Measurements from ENCODE around the gene GABRB1. TPM values are rescaled to one million over a fixed set of nuclear protein-coding genes. Genes with fewer than 3 reads are reported as not detected.

GABRB1 gene
- total and polyA plus RNA-seq, 2 of the 8 experiments (the other 6 are each of a cell fraction or from before 2014, with no cell fraction given) = 0.22 to 0.38 TPM

DNA sequence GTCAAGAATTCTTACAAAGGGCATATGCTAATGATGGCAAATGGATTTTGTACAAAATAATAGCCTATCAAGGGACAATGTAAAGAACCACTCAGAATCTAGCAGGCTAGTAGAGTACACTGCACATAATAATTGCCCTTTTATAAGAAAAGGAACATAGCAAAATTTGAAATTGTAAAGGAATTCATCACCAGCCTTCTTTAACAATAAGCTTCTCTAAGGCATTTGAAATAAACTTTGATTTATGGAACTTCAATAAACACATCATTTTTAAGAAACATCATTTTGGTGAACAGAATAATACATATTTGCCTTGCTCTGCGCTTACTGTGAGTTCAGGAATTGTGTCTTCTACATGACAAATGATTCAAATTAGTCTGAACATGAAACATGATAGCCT is 444.0 kb downstream of the GABRB1 start:
- H3K9ac ChIP-seq (replicated peaks in 1 of 4; ENCODE audit: extremely low read depth in 1 of 4, low read depth in 3 of 4, low read length in 3 of 4) = no peak overlapping the region
- no peak overlapping the region for H3K4ac ChIP-seq (replicated peaks; ENCODE audit: insufficient read length, low read depth, low read length)
- H2BK12ac ChIP-seq (ENCODE audit: low read depth, low read length) = no peak overlapping the region
- no peak overlapping the region for H2BK120ac ChIP-seq (replicated peaks; ENCODE audit: low read depth, low read length)
- H3K79me2 ChIP-seq (ENCODE audit: control insufficient read depth in 1 of 2, insufficient read depth in 2 of 2, low read length in 2 of 2) = no peaks in the 10 kb centered on the region
- no peak overlapping the region for H2AFZ ChIP-seq (ENCODE audit: low read length)
- no peak overlapping the region for H3K23ac ChIP-seq (ENCODE audit: insufficient read length)
- 86% methylated on average over 1 of the region's 1 CpG; no CpG with 5 or more reads in 1 of the 2 experiments for WGBS, 2 experiments (ENCODE audit: extremely low coverage in 1 of 2, insufficient coverage in 1 of 2, insufficient read length in 1 of 2, insufficient replicate concordance in 2 of 2, low coverage in 1 of 2, low lambda C conversion rate in 2 of 2, missing lambda C conversion rate in 1 of 2)
- no peaks in the 10 kb centered on the region for H3K36me3 ChIP-seq (ENCODE audit: control insufficient read depth in 2 of 4, insufficient read depth in 4 of 4, low read length in 3 of 4)
- H2BK15ac ChIP-seq (ENCODE audit: low read length) = no peak overlapping the region
- no peak overlapping the region for H4K5ac ChIP-seq (ENCODE audit: insufficient read length, low read depth, low read length)
- H2BK5ac ChIP-seq (ENCODE audit: low read depth, low read length) = no peak overlapping the region
- H3K14ac ChIP-seq (ENCODE audit: insufficient read length) = no peak overlapping the region
- H3K18ac ChIP-seq (ENCODE audit: extremely low read depth, low read length) = no peak overlapping the region
- FAIRE-seq = no peak
- H4K91ac ChIP-seq (replicated peaks; ENCODE audit: insufficient read length, low read length) = no peak overlapping the region
- H4K20me1 ChIP-seq (replicated peaks in 1 of 2; ENCODE audit: control insufficient read depth in 1 of 2, insufficient read depth in 2 of 2, low read length in 2 of 2) = peaks cover 0 to 1% of the 10 kb centered on the region in 2 experiments
- no peak overlapping the region for H2AK5ac ChIP-seq (ENCODE audit: low read depth, low read length)
- ChIA-PET CTCF (ENCODE audit: partially characterized antibody) (no interaction called here), POLR2A (ENCODE audit: partially characterized antibody) (no interaction called here)
- no peak overlapping the region for H3K27ac ChIP-seq (ENCODE audit: low read depth, low read length)
- TF ChIP-seq KDM4A (IDR thresholded peaks at IDR 0.05; ENCODE audit: low read depth, low read length, severe bottlenecking) = no peak
- TF ChIP-seq SP4 (IDR thresholded peaks at IDR 0.05; ENCODE audit: low read length) = no peak
- H2BK20ac ChIP-seq (ENCODE audit: low read length) = no peak overlapping the region
- no peaks in the 10 kb centered on the region for H3K23me2 ChIP-seq (ENCODE audit: low read depth, low read length)
- H3K4me1 ChIP-seq (replicated peaks in 1 of 4; ENCODE audit: control insufficient read depth in 3 of 4, insufficient read depth in 4 of 4, low read length in 3 of 4) = no peaks in the 10 kb centered on the region; a peak in 1 of 7 replicates
- no peak overlapping the region for H4K8ac ChIP-seq (ENCODE audit: extremely low read depth, insufficient read depth, low read length)
- no peaks in the 10 kb centered on the region for H3K27me3 ChIP-seq (replicated peaks in 1 of 4; ENCODE audit: control insufficient read depth in 3 of 4, extremely low read depth in 1 of 4, insufficient read depth in 3 of 4, low read length in 3 of 4)
- DNase-seq (ENCODE audit: low read depth in 1 of 2, low spot score in 2 of 2) = no peak
- H3K4me3 ChIP-seq (ENCODE audit: extremely low read depth in 1 of 4, insufficient read depth in 2 of 4, low read depth in 3 of 4, low read length in 4 of 4) = no peak overlapping the region
- no peaks in the 10 kb centered on the region for H3K79me1 ChIP-seq (ENCODE audit: low read depth, low read length)
- H3K9me3 ChIP-seq (ENCODE audit: insufficient read depth in 2 of 2, low read depth in 1 of 2, low read length in 1 of 2) = no peaks in the 10 kb centered on the region
- no peak overlapping the region for H3K4me2 ChIP-seq (ENCODE audit: insufficient read depth in 1 of 2, low read depth in 2 of 2, low read length in 2 of 2)
- no peak overlapping the region for H3K56ac ChIP-seq (replicated peaks; ENCODE audit: insufficient read length, low read depth, low read length)

Other genes starting within 250 kb of the GABRB1 start
- gene COX7B2, start 122.3 kb upstream of the GABRB1 start, total RNA-seq (2021; fragmentation: NEBNext Ultra II Directional; extraction: Animal tissue kit (Norgen Biotek cat#: 25700)) = not detected in 2 replicates
- not detected in 2 replicates for gene COX7B2, start 122.3 kb upstream of the GABRB1 start, polyA plus RNA-seq (2011; rRNA removed)
- 0.33 and 0.37 TPM in 2 replicates for gene GABRA4, start 38.0 kb upstream of the GABRB1 start, total RNA-seq (2021; fragmentation: NEBNext Ultra II Directional; extraction: Animal tissue kit (Norgen Biotek cat#: 25700))
- gene GABRA4, start 38.0 kb upstream of the GABRB1 start, polyA plus RNA-seq (2011; rRNA removed) = 0.09 and 0.33 TPM in 2 replicates

Measured in H1 (cell line).